GM18505 (cell line): ENCODE results near the gene DSC1.
A peak's percentile ranks its signal among the peaks of the same experiment; 100 is the strongest.

Source experiments
- ATAC-seq: cut with Tn5 transposase; IDR thresholded peaks from one replicate; pipeline ENCODE4 v1.9.1; 2021; ENCODE audit not compliant: unreplicated experiment
- POLR2A ChIP-seq: IDR thresholded peaks from 4 replicates; pipeline ENCODE4 v1.6.1; 2011; ENCODE audit warnings: borderline replicate concordance; ENCODE audit not compliant: insufficient read depth, insufficient read length; ENCODE audit errors: extremely low read depth

The DSC1 gene, protein sequence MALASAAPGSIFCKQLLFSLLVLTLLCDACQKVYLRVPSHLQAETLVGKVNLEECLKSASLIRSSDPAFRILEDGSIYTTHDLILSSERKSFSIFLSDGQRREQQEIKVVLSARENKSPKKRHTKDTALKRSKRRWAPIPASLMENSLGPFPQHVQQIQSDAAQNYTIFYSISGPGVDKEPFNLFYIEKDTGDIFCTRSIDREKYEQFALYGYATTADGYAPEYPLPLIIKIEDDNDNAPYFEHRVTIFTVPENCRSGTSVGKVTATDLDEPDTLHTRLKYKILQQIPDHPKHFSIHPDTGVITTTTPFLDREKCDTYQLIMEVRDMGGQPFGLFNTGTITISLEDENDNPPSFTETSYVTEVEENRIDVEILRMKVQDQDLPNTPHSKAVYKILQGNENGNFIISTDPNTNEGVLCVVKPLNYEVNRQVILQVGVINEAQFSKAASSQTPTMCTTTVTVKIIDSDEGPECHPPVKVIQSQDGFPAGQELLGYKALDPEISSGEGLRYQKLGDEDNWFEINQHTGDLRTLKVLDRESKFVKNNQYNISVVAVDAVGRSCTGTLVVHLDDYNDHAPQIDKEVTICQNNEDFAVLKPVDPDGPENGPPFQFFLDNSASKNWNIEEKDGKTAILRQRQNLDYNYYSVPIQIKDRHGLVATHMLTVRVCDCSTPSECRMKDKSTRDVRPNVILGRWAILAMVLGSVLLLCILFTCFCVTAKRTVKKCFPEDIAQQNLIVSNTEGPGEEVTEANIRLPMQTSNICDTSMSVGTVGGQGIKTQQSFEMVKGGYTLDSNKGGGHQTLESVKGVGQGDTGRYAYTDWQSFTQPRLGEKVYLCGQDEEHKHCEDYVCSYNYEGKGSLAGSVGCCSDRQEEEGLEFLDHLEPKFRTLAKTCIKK

DNA sequence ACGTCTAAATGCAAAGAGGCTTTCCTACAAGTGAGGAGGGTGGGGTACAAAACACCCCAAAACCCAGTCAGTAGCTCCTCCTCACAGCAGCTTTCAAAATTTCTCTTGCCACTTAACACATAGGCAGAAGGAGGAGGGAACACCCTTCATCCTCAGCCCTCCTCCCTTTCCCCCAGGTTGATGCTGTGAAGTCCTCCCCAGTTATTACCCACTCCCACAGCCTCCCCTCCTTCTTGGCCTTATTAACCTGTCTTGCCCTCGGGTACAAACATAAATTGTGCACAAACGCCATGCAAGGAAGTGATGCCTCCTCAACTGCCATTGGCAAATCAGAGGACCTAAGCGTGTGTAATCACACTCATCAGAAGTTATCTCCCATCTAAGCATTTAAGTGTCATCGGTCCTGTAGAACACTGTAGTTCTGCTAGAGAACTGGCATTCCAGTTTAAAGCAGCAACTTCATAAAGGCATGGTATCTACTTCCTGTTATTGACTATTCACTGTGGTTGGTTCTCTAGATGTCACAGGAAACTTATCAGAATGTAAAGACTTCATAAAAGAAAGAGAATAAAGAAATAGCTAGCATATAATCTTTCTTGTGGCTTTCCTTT, at the start of gene DSC1:
Gene DSC1 (minus strand): TSS at position 32 of the 611 bp plus-strand sequence. CDS start 262 bp downstream, outside the sequence.
- ATAC-seq, result no peak
- no peak for TF ChIP-seq POLR2A

DNA sequence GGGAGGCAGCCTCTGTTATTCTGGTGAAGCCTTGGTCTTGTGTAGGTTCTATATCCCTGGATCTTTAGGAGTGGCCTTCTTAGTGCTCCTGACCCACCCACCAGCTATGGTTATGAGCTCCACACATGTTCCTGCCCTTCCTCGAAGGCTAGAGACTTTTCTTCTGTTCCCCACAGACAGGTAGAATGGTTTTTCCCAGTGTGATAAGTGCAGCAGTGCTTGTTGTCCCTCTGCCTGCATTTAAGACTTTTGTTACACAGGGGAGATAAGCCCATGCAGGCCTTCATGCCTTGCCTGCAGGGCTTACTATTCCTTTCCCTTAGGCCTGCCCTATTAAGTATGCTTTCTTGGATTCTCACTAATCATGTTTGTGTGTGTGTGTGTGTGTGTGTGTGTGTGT, 48.4 kb upstream of the DSC1 start:
- ATAC-seq, result no peak
- TF ChIP-seq POLR2A, result no peak

DNA sequence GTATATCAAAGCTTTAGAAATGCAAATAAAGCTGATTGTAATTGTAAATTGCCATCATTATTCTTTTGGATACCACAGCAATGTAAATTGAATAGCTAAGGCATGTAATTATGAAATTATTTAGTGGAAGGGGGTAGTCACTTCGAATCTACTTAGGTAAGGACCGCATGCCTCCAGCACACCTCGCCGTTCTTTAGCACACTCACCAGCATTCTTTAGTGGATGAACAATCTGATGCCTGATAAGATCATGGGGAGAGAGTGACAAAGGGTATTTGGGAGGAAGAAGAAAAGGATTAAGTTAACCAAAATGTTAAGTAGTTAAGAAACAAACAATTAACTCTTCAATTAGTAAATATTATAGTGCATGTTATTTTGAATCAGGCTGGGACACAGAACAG, 46.4 kb upstream of the DSC1 start:
- no peak for TF ChIP-seq POLR2A
- no peak for ATAC-seq

DNA sequence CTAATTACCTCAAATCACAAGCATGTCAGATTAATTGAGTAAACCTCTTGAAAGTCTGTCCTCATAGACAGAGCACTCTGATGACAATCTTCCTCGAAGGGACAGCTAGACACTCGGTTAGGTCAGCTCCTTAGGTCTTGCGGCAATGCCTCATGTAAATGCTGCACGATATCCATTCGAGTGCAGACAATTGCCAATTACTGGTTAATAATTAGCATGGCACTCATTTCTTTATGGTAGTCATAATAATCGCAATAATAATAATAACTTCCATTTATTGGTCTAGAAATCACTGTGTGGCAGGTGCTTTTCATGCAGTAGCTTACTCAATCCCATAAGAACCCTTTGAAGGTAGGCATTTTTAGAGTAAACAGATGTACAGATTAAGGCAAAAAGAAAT, 44.7 kb upstream of the DSC1 start:
- no peak for ATAC-seq
- no peak for TF ChIP-seq POLR2A

DNA sequence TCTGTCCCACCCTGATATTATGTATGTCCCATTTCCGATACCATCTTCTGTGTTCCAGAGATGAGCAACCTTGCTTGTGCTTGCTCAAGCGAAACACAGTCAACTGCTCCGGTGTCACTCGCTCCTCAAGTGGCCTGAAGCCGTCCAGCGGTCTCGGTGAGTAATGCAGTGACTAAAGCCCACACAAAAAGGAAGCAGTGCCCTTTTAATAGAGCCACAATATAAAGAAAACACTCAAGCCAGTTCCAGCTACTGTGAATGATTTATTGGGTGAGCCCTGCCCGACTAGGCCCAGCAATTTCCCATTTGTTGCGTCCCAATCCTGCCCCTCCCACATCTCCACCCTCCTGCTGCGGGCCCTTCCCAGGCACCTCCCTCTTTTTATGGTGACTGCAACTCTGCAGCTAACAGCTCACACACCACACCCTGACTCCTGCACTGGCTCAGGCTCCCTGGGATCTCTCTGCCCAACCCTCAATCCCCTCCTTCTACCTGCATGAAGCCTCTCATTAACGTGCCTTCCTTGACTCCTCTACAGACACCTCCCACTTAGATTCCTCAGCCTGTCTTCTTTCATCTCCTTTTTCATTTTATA, 44.2 kb upstream of the DSC1 start:
- ATAC-seq, result peak; percentile 96
- TF ChIP-seq POLR2A, result no peak

DNA sequence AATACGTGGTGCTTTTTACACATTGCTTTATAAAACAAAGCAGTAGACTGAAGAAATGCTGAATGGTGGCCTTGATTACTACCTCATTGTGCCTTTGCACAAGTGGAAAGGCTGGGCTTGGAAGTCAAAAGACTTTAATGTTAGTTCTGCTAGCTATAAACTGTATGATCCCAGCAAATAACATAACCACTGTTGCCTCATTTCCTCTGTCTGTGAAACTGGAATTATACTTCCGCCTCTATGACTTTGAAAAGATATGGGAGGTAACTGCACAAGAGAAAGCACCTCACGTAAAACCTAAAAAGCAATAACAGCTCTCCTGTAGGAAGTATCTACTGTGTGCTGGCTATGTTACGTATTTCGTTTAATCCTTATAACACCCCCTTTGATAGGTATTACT, 43.4 kb upstream of the DSC1 start:
- no peak for TF ChIP-seq POLR2A

DNA sequence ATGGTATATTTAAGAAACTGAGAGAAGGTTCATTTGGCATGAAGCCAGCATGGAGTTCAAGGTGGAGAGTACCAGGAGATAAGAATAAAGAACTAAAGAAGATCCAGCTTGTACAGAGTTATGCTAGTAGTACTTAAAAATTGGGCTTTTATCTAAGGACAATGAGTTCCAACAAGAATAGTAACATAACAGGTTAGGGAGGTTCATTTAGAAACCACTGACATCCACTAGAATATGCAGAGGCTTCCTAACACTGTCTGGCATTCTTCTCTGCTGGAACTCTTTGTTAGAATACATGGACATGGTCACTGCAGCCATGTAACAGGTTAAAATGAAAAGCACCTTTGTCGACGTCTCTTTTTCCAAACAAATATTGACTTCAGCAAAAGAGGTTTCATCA, 42.6 kb upstream of the DSC1 start:
- no peak for TF ChIP-seq POLR2A
- no peak for ATAC-seq

More for the DNA sequence above, 43.4 kb upstream of the DSC1 start:
- ATAC-seq, result no peak

DNA sequence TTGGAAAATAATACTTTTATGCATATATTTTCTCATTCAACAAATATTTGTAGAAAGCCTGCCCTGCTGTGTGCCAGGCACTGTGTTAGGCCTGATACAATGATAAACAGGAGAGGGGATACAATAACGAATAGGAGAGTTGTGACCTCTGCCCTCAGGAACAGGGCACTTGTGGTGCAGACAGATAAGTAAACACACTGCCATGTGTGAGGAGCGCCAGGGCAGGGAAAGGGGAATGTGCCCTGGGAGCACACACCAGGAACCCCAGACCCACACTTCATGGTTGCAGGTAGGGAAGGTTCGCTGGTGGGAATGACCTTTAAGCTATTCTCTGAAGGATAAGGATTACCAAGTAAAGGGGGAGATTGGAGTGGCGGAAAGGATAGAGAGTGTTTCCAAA, 42.2 kb upstream of the DSC1 start:
- no peak for TF ChIP-seq POLR2A
- ATAC-seq, result no peak

DNA sequence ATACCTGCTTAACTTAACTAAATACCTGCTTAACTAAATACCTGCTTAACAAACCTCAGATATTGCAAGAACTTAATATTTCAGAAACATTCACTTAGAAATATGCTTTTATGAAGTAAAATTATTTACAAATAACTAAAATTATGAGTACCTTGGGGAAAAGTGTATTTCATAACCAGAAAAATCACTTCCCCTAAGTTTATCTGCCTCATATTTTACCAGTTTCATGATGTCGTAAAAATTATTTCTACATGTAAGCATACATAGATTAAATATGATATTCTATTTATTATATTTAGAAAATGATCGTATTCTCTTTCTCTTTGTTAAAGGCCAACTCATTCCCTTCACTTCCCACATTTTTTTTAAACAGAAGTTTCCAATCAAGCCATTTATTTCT, 41.5 kb upstream of the DSC1 start:
- TF ChIP-seq POLR2A, result no peak
- no peak for ATAC-seq

DNA sequence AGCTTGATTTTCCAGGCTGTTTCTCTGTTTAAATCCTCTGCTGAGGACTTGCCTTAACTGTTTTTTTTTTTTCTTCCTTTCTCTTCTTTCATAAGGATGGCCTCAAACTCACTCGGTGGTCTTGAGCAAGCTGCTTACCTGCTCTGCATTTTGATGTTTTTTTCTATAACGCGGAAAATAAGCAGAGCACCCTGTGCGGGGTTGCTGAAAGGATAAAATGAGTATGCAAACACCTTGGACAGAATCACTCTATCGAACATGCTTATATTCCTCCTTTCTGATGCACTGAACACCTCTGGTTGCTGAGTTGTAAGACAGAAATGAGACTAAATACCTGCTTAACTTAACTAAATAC, 41.1 kb upstream of the DSC1 start:
- ATAC-seq, result no peak
- TF ChIP-seq POLR2A, result no peak

DNA sequence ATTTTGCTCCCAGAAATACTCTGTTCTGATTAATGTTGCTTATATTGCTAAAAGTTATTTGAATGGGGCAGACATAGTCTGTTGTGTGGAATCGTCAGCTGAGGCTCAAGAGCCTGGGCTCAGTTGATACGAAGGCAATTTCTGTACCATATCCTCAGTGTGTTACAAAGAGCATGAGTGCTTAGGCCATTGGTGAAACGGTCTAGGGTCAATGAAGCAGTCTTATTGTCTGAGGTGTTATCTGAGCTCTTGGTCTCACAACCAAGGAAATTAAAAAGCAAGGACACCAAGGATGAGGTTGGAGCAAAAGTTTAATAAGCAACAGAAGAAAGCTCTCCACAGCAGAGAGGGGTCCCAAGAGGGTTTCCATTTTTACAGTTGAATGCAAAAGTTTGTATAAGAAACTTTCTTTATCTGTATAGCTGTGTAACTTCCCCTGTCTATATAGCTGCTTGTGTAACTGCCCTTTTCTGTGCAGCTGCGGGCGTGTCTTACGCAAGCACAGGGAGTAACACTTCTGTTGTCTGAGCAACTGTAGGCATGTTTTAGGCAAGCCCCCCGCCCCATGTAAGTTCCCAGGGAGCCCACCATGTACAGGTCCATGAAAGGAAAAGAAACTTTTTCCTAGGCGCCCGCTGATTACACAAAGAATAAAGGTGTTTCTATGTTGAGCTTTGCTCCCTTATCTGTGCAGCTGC, 40.6 kb upstream of the DSC1 start:
- no peak for TF ChIP-seq POLR2A
- ATAC-seq, result no peak

DNA sequence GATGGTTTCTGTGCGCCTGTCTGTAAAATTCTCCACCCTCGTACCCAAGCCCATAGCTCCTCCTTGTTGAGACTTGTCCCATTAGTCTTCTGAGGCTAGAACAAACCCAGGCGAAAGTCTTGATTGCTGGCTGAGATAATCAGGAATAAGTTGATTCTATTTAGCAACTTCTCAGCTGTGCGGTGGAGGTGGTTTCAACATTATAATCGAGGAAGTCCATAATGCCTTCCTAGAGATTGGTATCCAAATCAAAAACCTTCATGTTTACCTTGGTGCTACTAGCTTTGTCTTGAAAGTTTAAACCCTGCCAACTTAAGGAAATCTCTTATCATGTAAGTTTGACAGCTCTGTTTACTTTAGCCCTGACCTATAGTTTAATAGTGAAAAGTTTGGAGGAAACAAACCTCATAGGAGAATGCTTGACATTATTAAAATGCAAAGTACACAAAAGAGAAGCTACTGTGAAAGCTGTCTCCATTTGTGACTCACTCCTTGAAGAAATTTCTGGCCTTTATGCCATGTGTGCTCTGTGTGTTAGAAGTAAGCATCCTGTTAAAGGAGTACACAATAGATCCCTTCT, 36.6 kb upstream of the DSC1 start:
- no peak for TF ChIP-seq POLR2A
- no peak for ATAC-seq
